Liver (tissue), 3 donors: Measurements from ENCODE around the gene EDN1.

Experiments
- FOXA1 ChIP-seq: IDR thresholded peaks from 2 replicates; pipeline ENCODE4 v1.6.1; 2016; ENCODE audit warnings: antibody characterized with exemption
- FOXA2 ChIP-seq: IDR thresholded peaks from 2 replicates; pipeline ENCODE4 v1.6.1; 2016; ENCODE audit warnings: antibody characterized with exemption
- GABPA ChIP-seq, 2 donors: IDR thresholded peaks in 1 of 2; conservative IDR thresholded peaks in 1 of 2; 2 replicates each; pipeline ENCODE4 v1.6.1; 2016; ENCODE audit warnings: antibody characterized with exemption in 2 of 2, mild to moderate bottlenecking in 1 of 2, moderate library complexity in 1 of 2
- JUND ChIP-seq, 2 donors: IDR thresholded peaks; 2 replicates each; pipeline ENCODE4 v1.6.1; 2016; ENCODE audit warnings: antibody characterized with exemption in 2 of 2
- RAD21 ChIP-seq, 2 donors: IDR thresholded peaks; 2 replicates each; pipeline ENCODE4 v1.6.1; 2016; ENCODE audit warnings: antibody characterized with exemption in 2 of 2, mild to moderate bottlenecking in 2 of 2
- SP1 ChIP-seq: IDR thresholded peaks from 2 replicates; pipeline ENCODE4 v1.6.1; 2018; ENCODE audit warnings: antibody characterized with exemption, mild to moderate bottlenecking
- TAF1 ChIP-seq: conservative IDR thresholded peaks from 2 replicates; pipeline ENCODE4 v1.6.1; 2016; ENCODE audit warnings: antibody characterized with exemption, mild to moderate bottlenecking
- YY1 ChIP-seq: IDR thresholded peaks from 2 replicates; pipeline ENCODE4 v1.6.1; 2016; ENCODE audit warnings: antibody characterized with exemption, mild to moderate bottlenecking
- TF ChIP-seq, protein P1 (sequence below): fragments of 150-350 bp; IDR thresholded peaks from 2 replicates; pipeline ENCODE4 v1.5.1; 2017; ENCODE audit warnings: improper control_type of control experiment, low read depth, low read length; ENCODE audit not compliant: missing input control
- TF ChIP-seq, protein P2 (sequence below): IDR thresholded peaks from 2 replicates; pipeline ENCODE4 v1.6.1; 2016; ENCODE audit warnings: antibody characterized with exemption
- donor health status: healthy.
- donor health status: healthy.

DNA sequence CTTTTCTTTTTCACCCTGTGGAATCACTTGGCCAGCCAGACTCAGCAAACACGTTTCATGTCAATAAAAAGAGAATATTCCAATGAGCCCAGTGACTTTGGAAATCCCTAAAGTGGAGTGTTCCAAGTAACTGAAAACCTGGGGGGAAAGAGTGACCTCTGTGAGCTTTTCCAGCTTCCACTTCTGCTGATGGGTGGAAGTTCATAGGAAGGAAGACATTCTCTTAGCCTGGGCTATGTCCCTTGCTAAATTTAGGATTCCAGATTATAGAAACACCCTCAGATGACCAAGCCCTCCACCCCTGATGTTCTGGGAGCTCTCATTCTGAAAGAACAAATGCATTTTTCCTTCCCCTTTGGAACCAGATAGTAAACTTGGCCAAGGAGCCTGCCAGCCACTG, 44.8 kb upstream of the EDN1 start:
- TF ChIP-seq, protein P1, sequence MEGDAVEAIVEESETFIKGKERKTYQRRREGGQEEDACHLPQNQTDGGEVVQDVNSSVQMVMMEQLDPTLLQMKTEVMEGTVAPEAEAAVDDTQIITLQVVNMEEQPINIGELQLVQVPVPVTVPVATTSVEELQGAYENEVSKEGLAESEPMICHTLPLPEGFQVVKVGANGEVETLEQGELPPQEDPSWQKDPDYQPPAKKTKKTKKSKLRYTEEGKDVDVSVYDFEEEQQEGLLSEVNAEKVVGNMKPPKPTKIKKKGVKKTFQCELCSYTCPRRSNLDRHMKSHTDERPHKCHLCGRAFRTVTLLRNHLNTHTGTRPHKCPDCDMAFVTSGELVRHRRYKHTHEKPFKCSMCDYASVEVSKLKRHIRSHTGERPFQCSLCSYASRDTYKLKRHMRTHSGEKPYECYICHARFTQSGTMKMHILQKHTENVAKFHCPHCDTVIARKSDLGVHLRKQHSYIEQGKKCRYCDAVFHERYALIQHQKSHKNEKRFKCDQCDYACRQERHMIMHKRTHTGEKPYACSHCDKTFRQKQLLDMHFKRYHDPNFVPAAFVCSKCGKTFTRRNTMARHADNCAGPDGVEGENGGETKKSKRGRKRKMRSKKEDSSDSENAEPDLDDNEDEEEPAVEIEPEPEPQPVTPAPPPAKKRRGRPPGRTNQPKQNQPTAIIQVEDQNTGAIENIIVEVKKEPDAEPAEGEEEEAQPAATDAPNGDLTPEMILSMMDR: no peak
- no peak for TF ChIP-seq SP1
- no peak for TF ChIP-seq JUND (IDR thresholded peaks at IDR 0.05)
- TF ChIP-seq, protein P2, sequence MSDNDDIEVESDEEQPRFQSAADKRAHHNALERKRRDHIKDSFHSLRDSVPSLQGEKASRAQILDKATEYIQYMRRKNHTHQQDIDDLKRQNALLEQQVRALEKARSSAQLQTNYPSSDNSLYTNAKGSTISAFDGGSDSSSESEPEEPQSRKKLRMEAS: no peak
- no peak for TF ChIP-seq RAD21 (IDR thresholded peaks at IDR 0.05)
- TF ChIP-seq FOXA1: no peak
- TF ChIP-seq FOXA2: no peak
- no peak for TF ChIP-seq YY1
- no peak for TF ChIP-seq GABPA (IDR thresholded peaks at IDR 0.05 in 1 of 2, conservative IDR thresholded peaks at IDR 0.05 in 1 of 2)
- TF ChIP-seq TAF1: no peak
